ENCODE measurements around the gene RFX4.

RFX4 gene

GRCh38 chr12:106782619-106783018 lies 199.8 kb downstream of the RFX4 start:
- Mint-ChIP-seq H3K9me3 (ENCODE audit: low read depth) (no peaks in the 10 kb centered on the region), H3K4me3 (no peak overlapping the region), H3K27me3 (no peaks in the 10 kb centered on the region), H3K4me1 (ENCODE audit: low read depth) (peaks cover 32% of the 10 kb centered on the region), H3K27ac (no peak overlapping the region), H3K36me3 (peaks cover 10% of the 10 kb centered on the region)

- Mint-ChIP-seq H3K27ac (no peak overlapping the region), H3K4me1 (ENCODE audit: low read depth) (peaks cover 25% of the 10 kb centered on the region), H3K36me3 (peaks cover 16% of the 10 kb centered on the region), H3K9me3 (ENCODE audit: low read depth) (no peaks in the 10 kb centered on the region), H3K27me3 (no peaks in the 10 kb centered on the region), H3K4me3 (no peak overlapping the region)
Observed at GRCh38 chr12:106783515-106783914, 200.7 kb downstream of the RFX4 start.

GRCh38 chr12:106790020-106790419 lies 207.2 kb downstream of the RFX4 start:
- H3K4me3 Mint-ChIP-seq: no peak overlapping the region
- no peaks in the 10 kb centered on the region for H3K27me3 Mint-ChIP-seq
- H3K4me1 Mint-ChIP-seq (ENCODE audit: low read depth): peaks cover 5% of the 10 kb centered on the region
- H3K9me3 Mint-ChIP-seq (ENCODE audit: low read depth): no peaks in the 10 kb centered on the region
- H3K27ac Mint-ChIP-seq: no peak overlapping the region
- H3K36me3 Mint-ChIP-seq: peaks cover 34% of the 10 kb centered on the region

- Mint-ChIP-seq H3K36me3 (peaks cover 32% of the 10 kb centered on the region), H3K4me1 (ENCODE audit: low read depth) (peaks cover 3% of the 10 kb centered on the region), H3K27me3 (no peaks in the 10 kb centered on the region), H3K4me3 (no peak overlapping the region), H3K9me3 (ENCODE audit: low read depth) (no peaks in the 10 kb centered on the region), H3K27ac (no peak overlapping the region)
Observed at GRCh38 chr12:106791531-106791930, 208.7 kb downstream of the RFX4 start.

GRCh38 chr12:106794369-106794768 lies 211.6 kb downstream of the RFX4 start:
- Mint-ChIP-seq H3K4me1 (ENCODE audit: low read depth) (no peaks in the 10 kb centered on the region), H3K9me3 (ENCODE audit: low read depth) (no peaks in the 10 kb centered on the region), H3K36me3 (peaks cover 23% of the 10 kb centered on the region), H3K4me3 (no peak overlapping the region), H3K27me3 (no peaks in the 10 kb centered on the region), H3K27ac (no peak overlapping the region)

GRCh38 chr12:106801167-106801708 lies 218.4 kb downstream of the RFX4 start:
- Mint-ChIP-seq H3K36me3 (peaks cover 12% of the 10 kb centered on the region), H3K27me3 (no peaks in the 10 kb centered on the region), H3K4me1 (ENCODE audit: low read depth) (no peaks in the 10 kb centered on the region), H3K4me3 (no peak overlapping the region), H3K9me3 (ENCODE audit: low read depth) (no peaks in the 10 kb centered on the region), H3K27ac (no peak overlapping the region)

GRCh38 chr12:106801830-106802533 lies 219.2 kb downstream of the RFX4 start:
- peaks cover 16% of the 10 kb centered on the region for H3K36me3 Mint-ChIP-seq
- no peak overlapping the region for H3K27ac Mint-ChIP-seq
- no peak overlapping the region for H3K4me3 Mint-ChIP-seq
- no peaks in the 10 kb centered on the region for H3K4me1 Mint-ChIP-seq (ENCODE audit: low read depth)
- no peaks in the 10 kb centered on the region for H3K9me3 Mint-ChIP-seq (ENCODE audit: low read depth)
- H3K27me3 Mint-ChIP-seq: no peaks in the 10 kb centered on the region

- Mint-ChIP-seq H3K4me3 (no peak overlapping the region), H3K9me3 (ENCODE audit: low read depth) (no peaks in the 10 kb centered on the region), H3K27me3 (no peaks in the 10 kb centered on the region), H3K36me3 (peaks cover 14% of the 10 kb centered on the region), H3K4me1 (ENCODE audit: low read depth) (no peaks in the 10 kb centered on the region), H3K27ac (no peak overlapping the region)
Observed at GRCh38 chr12:106804668-106805067, 221.9 kb downstream of the RFX4 start.

Data from activated naive CD8-positive, alpha-beta T cell (primary cell).